HepG2 (cell line): ENCODE data around the gene ING2.

Source experiments
- CAMTA2 ChIP-seq: sonication (generic); formaldehyde crosslinking; IDR thresholded peaks from 2 replicates; pipeline ENCODE4 v1.4.0; 2020; ENCODE audit warnings: mild to moderate bottlenecking, missing genetic modification reagents, borderline replicate concordance
- DR1 ChIP-seq: sonication (generic); formaldehyde crosslinking; IDR thresholded peaks from 2 replicates; pipeline ENCODE4 v1.8.0; 2021; ENCODE audit warnings: mild to moderate bottlenecking, missing genetic modification reagents, inconsistent platforms
- EZH2 ChIP-seq: conservative IDR thresholded peaks from 2 replicates; pipeline ENCODE4 v1.6.1; 2012; ENCODE audit warnings: mild to moderate bottlenecking, low read depth, low read length, moderate library complexity
- GABPA ChIP-seq, 2 experiments: IDR thresholded peaks; 2 replicates each; pipeline ENCODE4 v1.6.1; 2011 to 2016; ENCODE audit warnings: low read depth in 2 of 2, low read length in 1 of 2, missing biosample characterization in 1 of 2, missing genetic modification characterization in 1 of 2
- KAT7 ChIP-seq: IDR thresholded peaks from 2 replicates; pipeline ENCODE4 v1.6.1; 2018; ENCODE audit warnings: borderline replicate concordance, missing compliant biosample characterization
- POLR2AphosphoS5 ChIP-seq: IDR thresholded peaks from 2 replicates; pipeline ENCODE4 v1.6.1; 2012; ENCODE audit warnings: low read depth, low read length
- PTBP1 ChIP-seq: fragments of 200-400 bp; formaldehyde crosslinking; IDR thresholded peaks from 2 replicates; pipeline ENCODE4 v1.6.1; 2018; ENCODE audit warnings: low read length, low read depth; ENCODE audit not compliant: poor library complexity, severe bottlenecking
- SIN3A ChIP-seq: IDR thresholded peaks from 2 replicates; pipeline ENCODE4 v1.6.1; 2011; ENCODE audit warnings: low read depth, mild to moderate bottlenecking, control low read depth, low read length, borderline replicate concordance
- SYNCRIP ChIP-seq: fragments of 200-400 bp; formaldehyde crosslinking; IDR thresholded peaks from 2 replicates; pipeline ENCODE4 v1.6.1; 2018; ENCODE audit warnings: mild to moderate bottlenecking, low read depth, low read length; ENCODE audit not compliant: insufficient read depth
- ZBTB7B ChIP-seq: sonication (generic); formaldehyde crosslinking; IDR thresholded peaks from 2 replicates; pipeline ENCODE4 v1.4.0; 2020; ENCODE audit warnings: missing genetic modification reagents
- ZC3H4 ChIP-seq: sonication (generic); formaldehyde crosslinking; IDR thresholded peaks from 2 replicates; pipeline ENCODE4 v1.4.0; 2020; ENCODE audit warnings: missing genetic modification reagents, borderline replicate concordance
- ZSCAN12 ChIP-seq: sonication (generic); formaldehyde crosslinking; IDR thresholded peaks from 2 replicates; pipeline ENCODE4 v1.9.0; 2021; ENCODE audit warnings: mild to moderate bottlenecking, missing genetic modification reagents
- TF ChIP-seq, protein P1 (sequence below): sonication (generic); formaldehyde crosslinking; IDR thresholded peaks from 2 replicates; pipeline ENCODE4 v1.5.0; 2020; ENCODE audit warnings: mild to moderate bottlenecking, missing genetic modification reagents, moderate library complexity
- TF ChIP-seq, protein P2 (sequence below): IDR thresholded peaks from 2 replicates; pipeline ENCODE4 v1.6.1; 2012; ENCODE audit warnings: inconsistent platforms

DNA sequence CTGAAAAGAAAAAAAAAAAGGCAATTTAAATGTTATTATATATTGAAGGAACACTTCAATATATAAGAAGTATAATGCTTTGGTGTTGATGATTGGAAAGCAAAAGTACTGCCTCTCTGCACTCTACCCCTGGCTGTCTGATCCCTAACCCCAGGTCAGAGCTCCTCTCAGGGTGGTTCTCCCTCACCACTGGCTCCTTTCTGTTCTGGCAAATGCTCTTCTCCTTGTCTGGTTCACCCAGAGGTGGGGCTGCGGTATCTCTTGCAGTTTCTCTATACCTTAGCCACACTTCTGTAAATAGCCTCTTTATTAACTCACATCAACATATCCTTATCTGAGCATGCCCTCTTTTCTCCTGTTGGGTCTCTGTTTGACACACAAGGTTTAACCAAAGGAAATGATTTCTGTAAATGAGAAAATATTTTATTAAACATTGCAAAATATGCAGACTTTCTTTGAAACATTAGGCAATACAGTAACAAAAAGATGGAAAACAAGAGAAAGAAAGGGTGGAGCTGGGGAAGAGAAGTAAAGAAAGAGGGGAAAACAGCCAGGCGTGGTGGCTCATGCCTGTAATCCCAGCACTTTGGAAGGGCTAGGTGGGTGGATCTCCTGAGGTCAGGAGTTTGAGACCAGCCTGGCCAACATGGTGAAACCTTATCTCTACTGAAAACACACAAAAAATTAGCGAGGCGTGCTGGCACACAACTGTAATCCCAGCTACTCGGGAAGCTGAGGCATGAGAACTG lies 45.7 kb downstream of the ING2 start:
- TF ChIP-seq KAT7 (CRISPR knock-in tag) (no peak), PTBP1 (no peak), GABPA (IDR thresholded peaks at IDR 0.05; ENCODE audit: low read depth, low read length) (no peak), GABPA (CRISPR knock-in tag; IDR thresholded peaks at IDR 0.05; ENCODE audit: low read depth) (no peak), ZC3H4 (CRISPR knock-in tag) (no peak), ZBTB7B (CRISPR knock-in tag) (no peak), DR1 (CRISPR knock-in tag) (no peak), SIN3A (no peak), CAMTA2 (CRISPR knock-in tag) (no peak), EZH2 (no peak), ZSCAN12 (no peak), POLR2AphosphoS5 (no peak), SYNCRIP (no peak)
- TF ChIP-seq, protein P1, sequence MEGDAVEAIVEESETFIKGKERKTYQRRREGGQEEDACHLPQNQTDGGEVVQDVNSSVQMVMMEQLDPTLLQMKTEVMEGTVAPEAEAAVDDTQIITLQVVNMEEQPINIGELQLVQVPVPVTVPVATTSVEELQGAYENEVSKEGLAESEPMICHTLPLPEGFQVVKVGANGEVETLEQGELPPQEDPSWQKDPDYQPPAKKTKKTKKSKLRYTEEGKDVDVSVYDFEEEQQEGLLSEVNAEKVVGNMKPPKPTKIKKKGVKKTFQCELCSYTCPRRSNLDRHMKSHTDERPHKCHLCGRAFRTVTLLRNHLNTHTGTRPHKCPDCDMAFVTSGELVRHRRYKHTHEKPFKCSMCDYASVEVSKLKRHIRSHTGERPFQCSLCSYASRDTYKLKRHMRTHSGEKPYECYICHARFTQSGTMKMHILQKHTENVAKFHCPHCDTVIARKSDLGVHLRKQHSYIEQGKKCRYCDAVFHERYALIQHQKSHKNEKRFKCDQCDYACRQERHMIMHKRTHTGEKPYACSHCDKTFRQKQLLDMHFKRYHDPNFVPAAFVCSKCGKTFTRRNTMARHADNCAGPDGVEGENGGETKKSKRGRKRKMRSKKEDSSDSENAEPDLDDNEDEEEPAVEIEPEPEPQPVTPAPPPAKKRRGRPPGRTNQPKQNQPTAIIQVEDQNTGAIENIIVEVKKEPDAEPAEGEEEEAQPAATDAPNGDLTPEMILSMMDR (CRISPR knock-in tag), result no peak
- TF ChIP-seq, protein P2, sequence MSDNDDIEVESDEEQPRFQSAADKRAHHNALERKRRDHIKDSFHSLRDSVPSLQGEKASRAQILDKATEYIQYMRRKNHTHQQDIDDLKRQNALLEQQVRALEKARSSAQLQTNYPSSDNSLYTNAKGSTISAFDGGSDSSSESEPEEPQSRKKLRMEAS, result no peak
